K562 (cell line): Measurements from ENCODE around the gene LRRC61. TPM values are rescaled to one million over a fixed set of nuclear protein-coding genes. Genes with fewer than 3 reads are reported as not detected.

Experiments used
- ARID1B ChIP-seq: fragments of 450-650 bp; IDR thresholded peaks from 2 replicates; pipeline ENCODE4 v1.6.1; 2016; ENCODE audit warnings: antibody characterized with exemption, mild to moderate bottlenecking, inconsistent platforms
- ARID4B ChIP-seq: sonication (generic); formaldehyde crosslinking; IDR thresholded peaks from 2 replicates; pipeline ENCODE4 v1.8.0; 2022; ENCODE audit warnings: mild to moderate bottlenecking, missing genetic modification reagents
- FOXM1 ChIP-seq, 2 experiments: fragments of 450-650 bp in 1 of 2; sonication (generic) in 1 of 2; formaldehyde crosslinking in 1 of 2; IDR thresholded peaks; 2 replicates each; pipeline versions ENCODE4 v1.6.1 to v1.9.0; 2017 to 2022; ENCODE audit warnings: low read depth in 2 of 2, mild to moderate bottlenecking in 2 of 2, missing genetic modification reagents in 1 of 2, moderate library complexity in 1 of 2
- NEUROD1 ChIP-seq: fragments of 150-350 bp; IDR thresholded peaks from 2 replicates; pipeline ENCODE4 v1.6.1; 2014; ENCODE audit warnings: borderline replicate concordance, low read length, low read depth; ENCODE audit not compliant: partially characterized antibody
- PHB ChIP-seq: fragments of 250-450 bp; sonication (Bioruptor Pico); IDR thresholded peaks from 2 replicates; pipeline ENCODE4 v1.5.0; 2021
- RBFOX2 ChIP-seq: fragments of 200-400 bp; formaldehyde crosslinking; IDR thresholded peaks from 2 replicates; pipeline ENCODE4 v1.6.1; 2017; ENCODE audit warnings: low read depth, mild to moderate bottlenecking, low read length, moderate library complexity
- SAP30 ChIP-seq: fragments of 200-600 bp; sonication (generic); IDR thresholded peaks from 2 replicates; pipeline ENCODE4 v1.6.1; 2012; ENCODE audit warnings: borderline replicate concordance, low read depth, mild to moderate bottlenecking, moderate library complexity, low read length, control low read depth, inconsistent platforms; ENCODE audit not compliant: insufficient read depth, poor library complexity, severe bottlenecking
- TAF7 ChIP-seq: fragments of 450-650 bp; IDR thresholded peaks from 2 replicates; pipeline ENCODE4 v1.6.1; 2016; ENCODE audit warnings: missing genetic modification characterization, missing compliant biosample characterization
- ZBTB12 ChIP-seq: fragments of 250-450 bp; sonication (Bioruptor Pico); IDR thresholded peaks from 2 replicates; pipeline ENCODE4 v1.4.0; 2020
- ZBTB34 ChIP-seq: fragments of 250-450 bp; sonication (Bioruptor Pico); IDR thresholded peaks from 2 replicates; pipeline ENCODE4 v1.8.0; 2021; ENCODE audit warnings: mild to moderate bottlenecking, moderate library complexity
- ZFX ChIP-seq: sonication (generic); formaldehyde crosslinking; IDR thresholded peaks from 2 replicates; pipeline ENCODE4 v1.8.0; 2022; ENCODE audit warnings: mild to moderate bottlenecking, missing genetic modification reagents, moderate library complexity
- ZNF184 ChIP-seq: sonication (generic); formaldehyde crosslinking; IDR thresholded peaks from 2 replicates; pipeline ENCODE4 v1.5.0; 2020; ENCODE audit warnings: missing genetic modification reagents
- ZNF232 ChIP-seq: sonication (generic); formaldehyde crosslinking; IDR thresholded peaks from 2 replicates; pipeline ENCODE4 v1.8.0; 2022; ENCODE audit warnings: mild to moderate bottlenecking, missing genetic modification reagents
- ZNF347 ChIP-seq: fragments of 450-650 bp; formaldehyde crosslinking; IDR thresholded peaks from 2 replicates; pipeline ENCODE4 v1.4.0; 2020; ENCODE audit warnings: low read depth, mild to moderate bottlenecking, moderate library complexity
- ZNF354B ChIP-seq: fragments of 250-450 bp; sonication (Bioruptor Pico); IDR thresholded peaks from 2 replicates; pipeline ENCODE4 v1.4.0; 2020
- ZNF512 ChIP-seq: IDR thresholded peaks from 2 replicates; pipeline ENCODE4 v1.6.1; 2016; ENCODE audit warnings: missing genetic modification characterization, missing compliant biosample characterization
- ZNF740 ChIP-seq, 3 experiments: fragments of 200-800 bp in 1 of 3; sonication (Bioruptor generic) in 1 of 3; sonication (generic) in 1 of 3; formaldehyde crosslinking in 1 of 3; IDR thresholded peaks; 2 replicates each; pipeline versions ENCODE4 v1.6.1 to v1.8.0; 2016 to 2022; ENCODE audit warnings: mild to moderate bottlenecking in 2 of 3, missing compliant biosample characterization in 2 of 3, missing genetic modification characterization in 2 of 3, missing genetic modification reagents in 1 of 3
- polyA plus RNA-seq, 8 experiments: library from polyadenylated mRNA; depleted of rRNA in 4 of 8; stranded (reverse) in 5 of 8; unstranded in 3 of 8; fragments of >200 nt; fragmentation: Nextera tagmentation in 2 of 8; fragmentation: Illumina TruSeq in 1 of 8; extraction: Ambion mirVana in 2 of 8; extraction: Trizol in 1 of 8; gene quantifications; 2 replicates each; pipeline versions ENCODE4 v1.2.1 to v1.2.3, GENCODE V29; 2011 to 2014; ENCODE audit warnings: inconsistent platforms in 1 of 8, missing spikeins in 1 of 8
- total RNA-seq, 7 experiments: library from RNA; depleted of rRNA in 6 of 7; stranded (reverse); fragments of >200 nt in 6 of 7; fragmentation: Illumina TruSeq in 2 of 7; extraction: Trizol in 2 of 7; gene quantifications; 2 replicates each; pipeline versions ENCODE4 v1.2.1 to v1.2.3, GENCODE V29; 2011 to 2021; ENCODE audit warnings: low replicate concordance in 1 of 7

LRRC61 gene
- total and polyA plus RNA-seq, 9 of the 15 experiments (the other 6 are each of a cell fraction or from before 2014, with no cell fraction given), result 1.3 to 55.2 (median 35.2) TPM

GRCh38 chr7:150378853-150379440, 55.8 kb downstream of the LRRC61 start, which contains the start of gene ZNF775 (continued):
- TF ChIP-seq ARID4B, result 0 out of 2 replicates have a peak, but pooled peaks have one; percentile 45
- TF ChIP-seq FOXM1 (IDR thresholded peaks at IDR 0.05; ENCODE audit: low read depth), result no peak
- peak; percentile 73; the same call in 1 of the 2 replicates for TF ChIP-seq FOXM1 (CRISPR knock-in tag; IDR thresholded peaks at IDR 0.05; ENCODE audit: low read depth)
- no peak for TF ChIP-seq ARID1B
- no peak for TF ChIP-seq ZBTB12 (CRISPR knock-in tag)
- 0 out of 2 replicates have a peak, but pooled peaks have one; percentile 42 for TF ChIP-seq TAF7 (tag)
- 0 out of 2 replicates have a peak, but pooled peaks have one; percentile 48 for TF ChIP-seq PHB (CRISPR knock-in tag)
- TF ChIP-seq ZBTB34, result no peak
- no peak for TF ChIP-seq ZNF347 (CRISPR knock-in tag)
- TF ChIP-seq ZNF512 (tag), result no peak
- peak; percentile 85; the same call in 1 of the 2 replicates for TF ChIP-seq ZNF740 (CRISPR knock-in tag; IDR thresholded peaks at IDR 0.05)
- no peak for TF ChIP-seq ZNF740 (tag; IDR thresholded peaks at IDR 0.05)
- TF ChIP-seq ZNF232 (CRISPR knock-in tag), result no peak
- peak; percentile 93 for TF ChIP-seq ZFX (CRISPR knock-in tag)
- TF ChIP-seq SAP30, result peak; percentile 71
- peak; percentile 94 for TF ChIP-seq RBFOX2
- no peak for TF ChIP-seq ZNF354B (CRISPR knock-in tag)
- no peak for TF ChIP-seq ZNF184 (CRISPR knock-in tag)
- TF ChIP-seq NEUROD1, result peak; percentile 98
